ENCODE results near the gene MYL5.
"Not testable (repeated sequence)": the region's sequence is repeated elsewhere in the genome, so short reads cannot be mapped to it uniquely, and the experiment has no call there.

Gene MYL5

DNA sequence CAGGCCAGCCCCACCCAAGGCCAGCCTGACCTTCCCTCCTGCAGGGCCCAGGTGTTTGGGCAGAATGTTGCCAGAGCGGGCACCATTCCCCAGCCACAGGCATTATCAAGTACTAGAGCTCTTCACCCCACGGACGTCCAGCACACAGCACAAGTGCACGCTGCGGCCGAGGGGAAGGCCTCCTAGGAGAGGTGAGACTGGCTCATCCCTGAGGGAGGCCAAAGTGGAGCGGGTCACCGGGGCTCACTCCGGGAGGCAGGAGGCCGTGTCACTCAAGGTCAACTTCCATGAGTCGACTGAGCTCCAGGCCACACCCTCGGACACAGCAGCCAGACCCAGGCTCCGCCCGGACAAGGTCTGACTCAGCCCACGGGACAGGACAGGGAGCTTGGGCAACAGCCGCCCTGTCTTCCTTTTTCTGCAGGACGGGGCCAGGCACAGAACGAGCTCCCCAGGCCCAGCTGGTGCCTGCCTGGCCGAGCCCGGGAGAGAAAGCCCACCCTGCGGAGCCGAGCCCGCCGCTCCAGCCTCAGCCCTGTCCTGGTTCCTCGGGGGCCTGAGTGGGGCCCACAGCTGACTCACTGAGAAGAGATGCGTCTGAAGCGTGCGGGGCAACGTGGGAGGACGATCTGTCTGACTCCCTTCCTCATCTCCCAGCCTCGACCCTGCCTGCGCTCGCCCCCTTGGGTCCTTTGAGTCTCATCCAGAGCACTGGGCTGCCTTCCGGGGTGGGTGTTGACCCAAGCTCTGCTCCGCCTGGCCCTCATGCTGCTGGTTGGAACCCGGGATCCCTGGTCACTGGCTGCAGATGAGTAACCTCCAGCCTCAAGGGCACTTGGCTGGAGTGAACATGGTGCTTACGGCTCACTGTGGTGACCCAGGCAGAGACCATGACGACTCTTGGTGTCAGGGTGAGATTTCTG is 13.0 kb downstream of the MYL5 start:
- Histone ChIP-seq H3K4me1 (ENCODE audit: control insufficient read depth, insufficient read depth, low read length) (peaks cover 34% of the 10 kb centered on the region), H3K36me3 (ENCODE audit: insufficient read depth, low read length) (no peaks in the 10 kb centered on the region), H3K4me2 (ENCODE audit: low read length) (peak overlapping the region; percentile 79), H3K27me3 (ENCODE audit: control insufficient read depth, insufficient read depth, low read length) (no peaks in the 10 kb centered on the region), H3K4me3 (ENCODE audit: low read length) (peak overlapping the region; percentile 56), H3K9ac (ENCODE audit: low read depth, low read length) (peak overlapping the region; percentile 59), H3K9me3 (replicated peaks; ENCODE audit: low read length) (no peaks in the 10 kb centered on the region)

DNA sequence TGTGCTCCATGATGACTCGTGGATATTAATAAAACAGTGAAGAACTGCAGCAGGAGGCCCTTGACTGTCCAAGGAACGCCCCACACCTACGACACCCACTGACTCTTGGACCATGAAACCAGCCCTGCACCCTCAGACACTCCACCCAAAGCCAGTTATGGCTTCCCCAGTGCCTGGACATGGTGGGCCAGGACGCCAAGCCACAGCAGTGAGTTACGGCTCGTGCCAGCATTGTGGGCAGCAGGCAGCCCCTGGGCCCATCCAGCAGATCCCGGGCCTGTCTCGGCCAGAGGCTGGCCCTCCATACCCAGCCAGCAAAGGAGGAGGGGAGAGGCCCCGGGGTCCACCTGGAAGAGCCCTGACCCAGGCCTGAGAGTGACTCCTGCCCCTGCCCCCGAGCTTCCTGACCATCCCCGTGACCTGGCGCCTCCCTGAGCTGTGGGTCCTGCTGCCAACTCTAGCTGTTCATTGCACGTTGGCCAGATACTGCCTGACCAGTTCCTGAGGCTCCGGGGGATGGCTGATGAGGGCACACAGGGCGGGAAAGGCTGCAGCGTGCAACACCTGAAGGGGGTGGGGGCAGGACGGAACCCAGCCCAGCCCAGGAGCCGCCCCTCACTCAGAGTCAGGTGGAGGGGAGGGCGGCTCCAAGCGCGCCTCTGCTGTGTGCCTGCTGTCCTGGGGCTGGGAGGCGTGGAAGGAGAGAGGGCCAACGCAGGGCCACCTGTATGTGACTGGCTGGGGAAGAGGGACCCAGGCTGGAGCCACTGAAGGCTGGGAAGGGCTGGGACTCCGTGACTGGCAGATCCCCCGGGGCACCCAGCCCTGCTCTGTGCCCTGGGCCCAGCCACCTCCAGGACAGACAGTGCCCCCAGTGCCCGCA is 13.9 kb downstream of the MYL5 start:
- H3K4me2 ChIP-seq (ENCODE audit: low read length) = peak overlapping the region; percentile 79
- H3K27me3 ChIP-seq (ENCODE audit: control insufficient read depth, insufficient read depth, low read length) = peaks cover 2% of the 10 kb centered on the region
- H3K9me3 ChIP-seq (replicated peaks; ENCODE audit: low read length) = no peaks in the 10 kb centered on the region
- peaks cover 34% of the 10 kb centered on the region for H3K4me1 ChIP-seq (ENCODE audit: control insufficient read depth, insufficient read depth, low read length)
- H3K9ac ChIP-seq (ENCODE audit: low read depth, low read length) = peak overlapping the region; percentile 62
- H3K36me3 ChIP-seq (ENCODE audit: insufficient read depth, low read length) = no peaks in the 10 kb centered on the region
- peak overlapping the region; percentile 56 for H3K4me3 ChIP-seq (ENCODE audit: low read length)

DNA sequence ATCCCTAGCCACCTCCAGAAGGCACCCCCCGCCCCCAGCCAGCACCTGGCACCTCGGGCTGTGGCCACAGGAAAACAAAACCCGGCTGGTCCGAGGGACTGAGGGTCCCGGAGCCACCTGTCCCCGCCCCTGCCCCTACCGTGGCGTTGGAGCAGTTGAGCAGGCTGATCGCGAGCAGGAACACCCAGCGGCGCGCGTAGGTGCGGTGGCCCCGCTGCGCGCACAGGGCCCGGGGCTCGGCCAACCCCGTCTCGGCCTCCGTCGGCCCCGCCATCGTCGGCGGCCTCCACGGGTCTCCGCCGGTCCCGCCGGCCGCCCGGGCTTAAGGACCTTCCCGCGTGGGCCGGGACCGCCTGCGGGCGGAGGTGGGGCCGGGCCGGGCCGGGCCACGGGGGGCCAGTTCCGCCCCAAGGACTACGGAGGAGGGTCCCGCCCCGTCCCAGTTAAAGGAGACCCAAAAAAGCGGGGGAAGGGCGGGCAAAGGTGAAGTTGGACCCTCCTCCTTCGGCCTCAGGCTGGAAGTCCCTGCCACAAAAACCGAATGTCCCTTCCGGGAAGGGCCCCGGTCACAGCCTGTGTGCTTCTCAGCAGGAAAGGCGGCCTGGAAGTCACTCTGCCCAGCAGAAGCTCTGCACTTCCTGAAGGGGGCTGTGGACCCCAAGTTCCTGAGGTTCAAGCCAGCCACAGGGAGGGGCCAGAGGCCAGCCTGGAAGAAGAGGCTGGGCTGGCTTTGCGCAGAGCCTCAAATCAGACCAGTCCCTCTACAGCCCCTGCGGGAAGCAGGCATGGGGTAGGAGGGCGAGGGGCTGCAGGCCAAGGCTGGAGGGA is 14.7 kb downstream of the MYL5 start, which contains the start of gene SLC49A3:
Gene SLC49A3 (minus strand): TSS at position 298 of the 828 bp plus-strand sequence. CDS start 24 bp downstream, at position 274.
- H3K9ac ChIP-seq (ENCODE audit: low read depth, low read length) = peak within 1 kb of the TSS; percentile 62
- peak within 1 kb of the TSS; percentile 56 for H3K4me3 ChIP-seq (ENCODE audit: low read length)
- no peaks in the 10 kb centered on the region for H3K36me3 ChIP-seq (ENCODE audit: insufficient read depth, low read length)
- H3K4me2 ChIP-seq (ENCODE audit: low read length) = peak within 1 kb of the TSS; percentile 79
- H3K4me1 ChIP-seq (ENCODE audit: control insufficient read depth, insufficient read depth, low read length) = peaks cover 28% of the 10 kb centered on the region
- no peaks in the 10 kb centered on the region for H3K9me3 ChIP-seq (replicated peaks; ENCODE audit: low read length)
- peaks cover 9% of the 10 kb centered on the region for H3K27me3 ChIP-seq (ENCODE audit: control insufficient read depth, insufficient read depth, low read length)

DNA sequence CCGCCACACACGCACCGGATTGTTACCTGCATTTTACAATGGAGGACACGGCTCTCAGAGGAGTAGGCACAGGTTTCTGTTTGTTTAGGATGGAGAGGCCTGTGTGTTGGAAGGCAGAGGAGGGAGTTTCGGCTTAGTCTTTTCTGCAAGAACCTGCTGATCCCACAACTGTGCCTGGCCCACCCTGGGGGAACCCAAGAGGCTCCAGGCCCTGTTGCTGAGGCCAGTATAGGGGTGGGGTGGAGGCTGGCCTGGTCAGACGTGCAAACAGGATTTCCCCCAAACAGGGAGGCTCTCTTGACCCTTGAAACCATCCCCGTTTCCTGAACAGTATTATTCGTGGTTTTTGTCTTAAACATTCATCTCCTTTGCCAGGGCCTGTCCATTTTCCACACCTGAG is 15.4 kb downstream of the MYL5 start:
- Histone ChIP-seq H3K9ac (ENCODE audit: low read depth, low read length) (peak overlapping the region; percentile 62), H3K4me1 (ENCODE audit: control insufficient read depth, insufficient read depth, low read length) (peaks cover 25% of the 10 kb centered on the region), H3K4me2 (ENCODE audit: low read length) (no peak overlapping the region), H3K36me3 (ENCODE audit: insufficient read depth, low read length) (no peaks in the 10 kb centered on the region), H3K4me3 (ENCODE audit: low read length) (no peak overlapping the region), H3K9me3 (replicated peaks; ENCODE audit: low read length) (no peaks in the 10 kb centered on the region), H3K27me3 (ENCODE audit: control insufficient read depth, insufficient read depth, low read length) (peaks cover 9% of the 10 kb centered on the region)

DNA sequence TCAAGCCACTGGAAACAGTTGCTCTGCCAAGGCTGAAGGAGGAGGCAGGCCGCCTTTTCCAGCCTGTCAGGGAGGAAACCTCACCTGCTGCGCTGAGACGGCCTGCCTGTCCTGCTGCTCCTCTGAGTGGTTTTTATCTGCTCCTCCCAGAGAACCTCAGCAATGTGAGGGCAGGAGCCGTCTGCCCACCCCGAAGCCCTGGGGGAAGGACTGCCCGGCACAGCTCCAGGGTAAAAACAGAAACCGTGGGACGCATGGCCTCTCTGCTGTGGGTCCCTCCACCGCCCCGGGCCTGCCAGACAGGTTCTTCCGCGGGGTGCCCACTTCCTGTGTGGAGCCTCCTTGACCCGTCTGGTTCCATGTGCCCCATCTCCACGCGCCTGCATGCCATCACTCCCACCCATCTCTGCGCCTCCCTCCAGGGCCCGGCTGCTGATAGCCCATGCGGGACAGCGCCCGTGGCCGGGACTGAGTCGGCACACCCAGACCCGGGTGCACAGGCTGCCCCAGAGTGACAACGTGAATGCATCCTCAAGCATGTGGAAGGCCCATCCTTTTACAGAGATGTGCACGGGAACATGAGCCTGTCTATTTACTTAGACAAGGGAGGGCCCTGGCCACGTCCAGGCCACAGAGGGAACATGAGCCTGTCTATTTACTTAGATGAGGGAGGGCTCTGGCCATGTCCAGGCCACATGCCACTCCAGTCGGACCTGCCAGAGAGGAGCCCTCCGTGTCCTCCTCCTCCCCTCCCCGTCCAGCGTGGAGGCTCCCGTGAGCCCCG is 18.6 kb downstream of the MYL5 start:
- no peak overlapping the region for H3K9ac ChIP-seq (ENCODE audit: low read depth, low read length)
- H3K9me3 ChIP-seq (replicated peaks; ENCODE audit: low read length) = no peaks in the 10 kb centered on the region
- no peaks in the 10 kb centered on the region for H3K36me3 ChIP-seq (ENCODE audit: insufficient read depth, low read length)
- H3K27me3 ChIP-seq (ENCODE audit: control insufficient read depth, insufficient read depth, low read length) = peaks cover 9% of the 10 kb centered on the region
- H3K4me3 ChIP-seq (ENCODE audit: low read length) = no peak overlapping the region
- H3K4me2 ChIP-seq (ENCODE audit: low read length) = no peak overlapping the region
- peaks cover 10% of the 10 kb centered on the region for H3K4me1 ChIP-seq (ENCODE audit: control insufficient read depth, insufficient read depth, low read length)

DNA sequence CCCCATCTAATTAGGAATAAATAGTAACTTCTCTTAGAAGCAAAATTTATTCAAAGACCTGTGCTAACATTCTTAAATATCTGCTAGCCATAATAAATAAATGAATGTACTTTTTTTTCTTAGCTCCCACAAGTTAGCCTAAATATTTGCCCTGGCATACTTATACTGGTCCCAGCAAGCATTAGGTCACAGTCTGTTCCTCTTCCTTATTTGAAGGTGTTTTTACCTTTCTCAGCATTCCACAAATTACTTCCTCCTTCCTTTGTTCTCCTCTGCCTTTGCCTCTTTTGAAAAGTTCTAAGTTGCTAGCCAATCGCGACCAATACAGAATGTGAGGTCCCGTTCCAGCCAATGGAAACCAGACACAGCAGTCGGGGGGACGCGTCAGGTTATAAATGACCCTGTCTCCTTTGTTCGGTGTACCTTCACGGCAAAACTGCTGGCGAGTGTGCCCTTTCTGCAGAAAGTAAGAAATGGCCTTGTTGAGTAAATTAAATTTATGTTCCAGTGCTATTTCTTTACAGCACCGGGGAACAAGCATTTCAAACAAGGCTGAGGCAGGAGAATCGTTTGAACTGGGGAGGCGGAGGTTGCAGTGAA is 20.1 kb downstream of the MYL5 start:
- H3K9me3 ChIP-seq (replicated peaks; ENCODE audit: low read length); H3K4me1 ChIP-seq (ENCODE audit: control insufficient read depth, insufficient read depth, low read length); H3K36me3 ChIP-seq (ENCODE audit: insufficient read depth, low read length); H3K4me3 ChIP-seq (ENCODE audit: low read length); H3K4me2 ChIP-seq (ENCODE audit: low read length); H3K9ac ChIP-seq (ENCODE audit: low read depth, low read length); H3K27me3 ChIP-seq (ENCODE audit: control insufficient read depth, insufficient read depth, low read length): not testable (repeated sequence)

DNA sequence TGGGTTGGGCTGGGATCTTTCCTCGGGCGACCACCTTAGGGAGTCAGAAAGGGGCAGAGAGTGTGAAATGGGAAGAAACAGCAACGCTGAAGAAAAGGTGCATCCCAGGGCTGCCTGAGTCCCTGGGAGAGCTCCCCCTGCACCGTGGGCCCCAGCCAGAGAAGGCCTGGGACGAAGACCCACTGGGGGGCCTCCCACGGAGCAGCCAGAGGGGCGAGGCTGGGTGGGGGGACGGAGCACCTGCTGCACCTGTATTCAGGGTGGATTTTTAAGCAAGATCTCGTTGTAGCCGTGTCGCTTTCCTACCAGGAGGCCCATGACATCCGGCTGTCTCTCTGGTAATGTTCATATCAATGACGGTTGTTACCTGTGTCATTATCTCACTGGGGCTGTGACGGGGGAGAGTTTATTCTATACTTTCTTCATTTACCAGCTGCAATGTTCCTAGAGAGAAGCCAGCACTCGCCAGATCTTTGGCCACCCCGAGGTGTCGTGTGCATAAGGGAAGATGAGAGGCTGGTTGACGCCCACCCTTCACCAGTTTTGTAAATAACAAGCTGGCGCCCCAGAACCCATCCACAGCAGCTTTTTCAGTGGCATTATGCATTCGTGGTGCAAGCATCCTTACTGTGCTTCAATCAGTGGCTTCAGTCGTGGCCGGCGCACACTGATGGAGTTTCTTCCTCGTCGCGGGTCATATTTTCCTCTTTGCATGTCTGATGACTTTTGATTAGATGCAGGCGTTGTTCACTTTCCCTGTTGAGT is 25.7 kb downstream of the MYL5 start:
- Histone ChIP-seq H3K4me3 (ENCODE audit: low read length) (no peak overlapping the region), H3K4me1 (ENCODE audit: control insufficient read depth, insufficient read depth, low read length) (peaks cover 3% of the 10 kb centered on the region), H3K36me3 (ENCODE audit: insufficient read depth, low read length) (no peaks in the 10 kb centered on the region), H3K9me3 (replicated peaks; ENCODE audit: low read length) (no peaks in the 10 kb centered on the region), H3K9ac (ENCODE audit: low read depth, low read length) (no peak overlapping the region), H3K4me2 (ENCODE audit: low read length) (no peak overlapping the region), H3K27me3 (ENCODE audit: control insufficient read depth, insufficient read depth, low read length) (peaks cover 3% of the 10 kb centered on the region)

DNA sequence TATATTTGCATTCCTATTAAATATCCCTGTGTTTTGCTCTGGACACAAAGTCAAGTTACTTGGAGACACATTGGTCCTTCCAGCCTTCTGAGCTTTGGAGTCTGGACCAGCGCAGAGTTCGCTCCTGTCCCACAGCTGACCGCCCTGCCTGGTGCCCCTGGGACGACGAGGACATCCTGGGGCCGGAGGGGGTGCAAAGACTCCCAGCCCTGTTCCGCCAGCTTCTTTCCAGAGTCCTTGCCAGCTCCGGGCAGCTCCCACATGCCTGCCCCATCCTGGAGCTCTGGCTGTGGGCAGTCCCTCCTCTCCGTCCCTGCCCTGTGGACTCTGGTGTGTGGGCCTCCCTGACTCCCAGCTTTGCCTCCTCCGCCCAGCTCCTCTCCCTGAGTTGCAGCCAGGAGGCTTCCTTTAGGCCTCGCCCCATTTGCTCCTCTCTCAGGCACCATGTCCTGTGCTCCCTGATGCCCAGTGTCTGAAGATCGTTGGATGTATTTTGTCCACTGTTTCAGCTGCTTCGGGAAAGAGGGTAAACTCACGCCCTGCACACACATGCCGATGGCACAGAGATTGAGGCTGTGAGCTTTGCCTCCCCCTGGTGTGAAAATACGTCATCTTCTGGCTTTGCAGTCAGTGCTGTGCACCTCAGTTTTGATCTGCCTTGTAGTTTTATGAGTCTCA is 26.4 kb downstream of the MYL5 start:
- Histone ChIP-seq H3K4me3 (ENCODE audit: low read length) (no peak overlapping the region), H3K36me3 (ENCODE audit: insufficient read depth, low read length) (no peaks in the 10 kb centered on the region)

DNA sequence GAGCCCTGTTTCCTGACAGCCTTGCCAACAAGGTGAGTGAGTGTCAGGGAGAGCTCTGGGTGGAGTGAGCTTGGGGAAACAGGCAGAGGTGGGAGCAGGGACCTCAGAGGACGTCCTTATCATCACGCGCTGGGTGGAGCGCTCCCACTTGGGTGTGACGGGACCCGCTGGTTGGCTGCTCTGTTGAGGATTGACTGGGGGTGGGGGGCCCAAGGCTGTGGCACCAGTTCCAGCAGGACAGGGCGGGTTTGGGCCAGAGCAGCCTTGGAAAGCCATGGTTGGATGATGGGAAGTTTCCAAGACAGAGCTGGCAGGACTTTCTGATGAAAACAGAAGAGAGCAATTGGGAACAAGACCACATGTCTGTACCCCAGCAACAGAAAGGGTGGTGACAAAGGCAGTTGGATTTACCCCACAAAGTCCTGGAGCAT is 28.3 kb downstream of the MYL5 start:
- Histone ChIP-seq H3K4me1 (ENCODE audit: control insufficient read depth, insufficient read depth, low read length) (peaks cover 13% of the 10 kb centered on the region), H3K9me3 (replicated peaks; ENCODE audit: low read length) (no peaks in the 10 kb centered on the region), H3K27me3 (ENCODE audit: control insufficient read depth, insufficient read depth, low read length) (peaks cover 3% of the 10 kb centered on the region), H3K4me2 (ENCODE audit: low read length) (no peak overlapping the region), H3K4me3 (ENCODE audit: low read length) (no peak overlapping the region), H3K36me3 (ENCODE audit: insufficient read depth, low read length) (no peaks in the 10 kb centered on the region), H3K9ac (ENCODE audit: low read depth, low read length) (no peak overlapping the region)

More for the DNA sequence above, 26.4 kb downstream of the MYL5 start:
- H3K4me2 ChIP-seq (ENCODE audit: low read length) = no peak overlapping the region
- peaks cover 3% of the 10 kb centered on the region for H3K27me3 ChIP-seq (ENCODE audit: control insufficient read depth, insufficient read depth, low read length)
- H3K9me3 ChIP-seq (replicated peaks; ENCODE audit: low read length) = no peaks in the 10 kb centered on the region
- H3K4me1 ChIP-seq (ENCODE audit: control insufficient read depth, insufficient read depth, low read length) = peaks cover 7% of the 10 kb centered on the region
- no peak overlapping the region for H3K9ac ChIP-seq (ENCODE audit: low read depth, low read length)
